GM21717 (cell line): ENCODE results near the gene TRIO.

Experiments
- ATAC-seq: cut with Tn5 transposase; IDR thresholded peaks from one replicate; pipeline ENCODE4 v1.9.1; 2021; ENCODE audit warnings: mild to moderate bottlenecking, moderate library complexity; ENCODE audit not compliant: unreplicated experiment

TRIO gene

GRCh38 chr5:14240359-14240758, 97.2 kb downstream of the TRIO start:
- no peak for ATAC-seq

GRCh38 chr5:14241141-14241540, 98.0 kb downstream of the TRIO start:
- no peak for ATAC-seq

- ATAC-seq: no peak
Observed at GRCh38 chr5:14242447-14242846, 99.3 kb downstream of the TRIO start.

GRCh38 chr5:14242871-14243383, 99.8 kb downstream of the TRIO start:
- ATAC-seq: no peak

- ATAC-seq: no peak
Observed at GRCh38 chr5:14243766-14244165, 100.6 kb downstream of the TRIO start.

GRCh38 chr5:14244721-14245120, 101.6 kb downstream of the TRIO start:
- ATAC-seq: no peak

- no peak for ATAC-seq
Observed at GRCh38 chr5:14245132-14245925, 102.2 kb downstream of the TRIO start.

GRCh38 chr5:14246350-14247053, 103.4 kb downstream of the TRIO start:
- no peak for ATAC-seq

- ATAC-seq: no peak
Observed at GRCh38 chr5:14247054-14247386, 103.9 kb downstream of the TRIO start.

- ATAC-seq: no peak
Observed at GRCh38 chr5:14249258-14250082, 106.3 kb downstream of the TRIO start.

GRCh38 chr5:14250084-14250695, 107.0 kb downstream of the TRIO start:
- no peak for ATAC-seq

GRCh38 chr5:14250748-14251701, 107.9 kb downstream of the TRIO start:
- peak; percentile 48 for ATAC-seq

GRCh38 chr5:14251733-14252132, 108.6 kb downstream of the TRIO start:
- peak; percentile 58 for ATAC-seq

- ATAC-seq: no peak
Observed at GRCh38 chr5:14252793-14253192, 109.7 kb downstream of the TRIO start.

GRCh38 chr5:14254686-14255085, 111.5 kb downstream of the TRIO start:
- ATAC-seq: no peak

GRCh38 chr5:14256026-14256690, 113.0 kb downstream of the TRIO start:
- no peak for ATAC-seq

- ATAC-seq: no peak
Observed at GRCh38 chr5:14256756-14257393, 113.7 kb downstream of the TRIO start.

GRCh38 chr5:14257995-14258403, 114.9 kb downstream of the TRIO start:
- ATAC-seq: peak; percentile 70

- ATAC-seq: no peak
Observed at GRCh38 chr5:14258840-14259239, 115.7 kb downstream of the TRIO start.
